Transverse colon (tissue), 3 donors: Measurements from ENCODE around the gene GPR78.

Experiments
- CTCF ChIP-seq, 5 experiments: fragments of 200-600 bp in 3 of 5; fragments of 450-650 bp in 2 of 5; sonication (generic) in 3 of 5; IDR thresholded peaks; 1 replicate in 2 of 5; 2 replicates in 3 of 5; pipeline ENCODE4 v1.5.1; 2016 to 2017; ENCODE audit warnings: antibody characterized with exemption in 5 of 5, inconsistent platforms in 3 of 5, mild to moderate bottlenecking in 2 of 5, moderate library complexity in 1 of 5
- EP300 ChIP-seq: sonication (generic); formaldehyde crosslinking; IDR thresholded peaks from one replicate; pipeline ENCODE4 v1.6.1; 2017; ENCODE audit warnings: antibody characterized with exemption, low read depth
- POLR2A ChIP-seq: fragments of 450-650 bp; IDR thresholded peaks from one replicate; pipeline ENCODE4 v1.6.1; 2016; ENCODE audit warnings: antibody characterized with exemption, mild to moderate bottlenecking, moderate library complexity

GRCh38 chr4:8575457-8575856 lies 4.7 kb upstream of the GPR78 start:
- TF ChIP-seq EP300 (no peak), CTCF (IDR thresholded peaks at IDR 0.05) (no peak), POLR2A (no peak)
